Inflammatory macrophage treated with lipopolysaccharide for 1 hour (primary cell): ENCODE results near the gene RHOH.
A peak's percentile ranks its signal among the peaks of the same experiment; 100 is the strongest.

Experiments used
- DNase-seq, 2 donors: peaks; one replicate each; pipeline ENCODE4 v3.0.0-alpha.2; 2020 to 2022

RHOH gene

DNA sequence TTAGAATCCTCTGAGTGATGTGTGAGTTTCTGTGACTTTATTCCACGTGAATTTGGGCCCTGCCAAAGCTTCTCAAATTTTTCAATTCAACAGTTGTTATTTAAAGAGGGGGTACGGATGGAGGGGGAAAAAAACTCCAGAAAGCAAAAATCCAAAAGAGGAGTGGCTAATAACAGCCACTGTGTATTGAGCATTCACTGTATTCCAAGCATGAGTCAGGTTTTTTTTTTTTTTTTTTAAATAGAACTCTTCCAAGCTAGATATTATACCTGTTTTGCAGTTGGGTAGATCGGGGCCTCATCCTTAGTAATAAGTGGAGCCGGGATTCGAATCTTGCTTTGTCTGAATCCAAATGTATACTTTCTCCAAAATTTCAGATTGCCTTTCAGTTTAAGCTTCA lies 6.4 kb upstream of the RHOH start:
- DNase-seq, result no peak

GRCh38 chr4:40190880-40191815 lies 5.7 kb upstream of the RHOH start:
- DNase-seq, result no peak

DNA sequence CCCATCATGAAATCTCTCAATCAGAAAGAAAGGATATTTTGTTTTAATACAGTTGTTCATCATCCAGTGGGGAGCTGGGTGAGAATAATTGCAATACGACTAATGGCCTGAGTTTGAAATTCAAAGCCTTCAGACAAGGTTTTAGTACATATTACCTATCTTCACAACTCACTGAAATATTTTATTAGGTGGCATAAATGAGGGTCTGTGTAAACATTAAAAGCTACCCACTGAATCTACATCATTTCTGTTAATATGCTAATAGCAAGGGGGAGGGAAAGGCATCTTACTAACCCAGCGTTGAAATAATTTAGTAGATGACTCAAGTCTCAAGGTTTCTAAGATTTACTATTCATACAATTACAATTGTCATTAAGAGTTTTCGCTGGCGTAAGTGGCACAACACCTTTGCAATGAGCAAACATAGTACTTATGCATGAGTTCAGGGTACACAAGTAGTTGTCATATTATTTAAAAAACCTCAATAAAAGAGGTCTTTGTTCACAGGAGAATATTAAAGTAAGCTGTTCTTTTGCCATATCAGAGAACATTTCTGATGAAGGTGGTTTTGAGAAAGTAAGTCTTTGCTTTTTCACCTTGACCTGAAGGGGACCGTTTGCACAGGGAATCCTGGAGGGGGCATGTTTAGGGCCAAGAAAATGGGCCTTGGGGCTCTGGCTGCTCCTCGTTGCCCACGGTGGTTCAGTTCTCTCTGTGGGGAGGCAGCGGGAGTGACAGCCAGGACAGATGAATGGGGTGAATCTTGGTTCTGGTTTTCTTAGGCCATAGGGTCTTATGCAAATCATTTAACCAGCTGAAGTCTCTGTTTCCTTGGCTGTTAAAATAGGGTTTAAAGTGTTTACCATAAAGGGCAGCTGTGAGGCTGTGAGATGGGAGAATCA lies 4.5 kb upstream of the RHOH start:
- no peak for DNase-seq

DNA sequence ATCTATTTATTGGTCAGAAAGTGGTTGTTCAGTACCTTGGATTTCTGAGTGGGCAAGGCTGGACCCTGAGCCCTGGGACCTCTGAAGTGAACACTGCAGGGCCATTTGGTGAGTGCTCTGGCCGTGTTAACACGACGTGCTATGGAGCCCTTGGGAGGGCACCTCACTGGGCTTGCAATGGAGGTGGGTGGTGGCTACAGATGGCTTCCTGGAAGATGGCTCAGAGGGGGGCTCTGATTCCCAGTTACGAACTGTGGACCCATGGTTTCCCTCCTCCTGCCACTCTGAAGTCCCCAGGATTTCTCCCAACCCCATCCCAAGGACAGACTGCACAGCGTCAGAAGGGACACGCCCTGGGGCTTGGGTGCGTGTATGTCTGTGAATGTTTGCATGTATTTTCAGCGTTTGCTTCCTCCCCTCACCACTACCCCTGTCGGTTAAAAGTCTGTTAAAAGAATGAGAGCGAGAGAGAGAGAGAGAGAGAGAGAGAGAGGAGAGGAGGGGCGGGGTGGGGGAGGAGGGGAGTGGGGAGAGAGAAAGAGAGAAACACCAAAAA lies 3.7 kb upstream of the RHOH start:
- DNase-seq, result no peak

GRCh38 chr4:40193578-40193977 lies 3.3 kb upstream of the RHOH start:
- DNase-seq, result no peak

DNA sequence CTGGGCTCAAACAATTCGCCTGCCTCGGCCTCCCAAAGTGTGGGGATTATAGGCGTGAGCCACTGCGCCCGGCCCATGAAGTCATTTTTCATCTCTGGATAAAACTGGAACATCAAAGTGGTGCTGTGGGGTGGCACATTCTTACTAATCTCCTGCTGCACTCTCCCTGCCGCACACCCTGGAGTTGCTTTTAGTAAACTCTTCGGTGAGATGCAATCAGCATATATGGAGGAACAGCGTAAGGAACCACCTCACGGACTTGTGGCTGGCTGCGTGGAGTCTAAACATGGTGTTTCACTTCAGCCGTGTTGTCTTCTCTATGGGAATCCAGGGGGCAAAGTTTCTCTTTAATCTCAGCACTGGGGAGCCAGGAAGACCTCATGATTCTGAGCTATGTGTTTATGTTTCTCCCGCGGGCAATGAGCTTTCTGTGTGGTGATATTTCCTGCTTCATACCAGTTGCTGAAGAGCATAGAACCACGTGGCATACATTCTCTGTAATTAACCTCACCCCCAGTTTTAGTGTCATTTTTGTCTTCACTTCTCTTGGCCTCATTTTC lies 2.1 kb upstream of the RHOH start:
- no peak for DNase-seq

DNA sequence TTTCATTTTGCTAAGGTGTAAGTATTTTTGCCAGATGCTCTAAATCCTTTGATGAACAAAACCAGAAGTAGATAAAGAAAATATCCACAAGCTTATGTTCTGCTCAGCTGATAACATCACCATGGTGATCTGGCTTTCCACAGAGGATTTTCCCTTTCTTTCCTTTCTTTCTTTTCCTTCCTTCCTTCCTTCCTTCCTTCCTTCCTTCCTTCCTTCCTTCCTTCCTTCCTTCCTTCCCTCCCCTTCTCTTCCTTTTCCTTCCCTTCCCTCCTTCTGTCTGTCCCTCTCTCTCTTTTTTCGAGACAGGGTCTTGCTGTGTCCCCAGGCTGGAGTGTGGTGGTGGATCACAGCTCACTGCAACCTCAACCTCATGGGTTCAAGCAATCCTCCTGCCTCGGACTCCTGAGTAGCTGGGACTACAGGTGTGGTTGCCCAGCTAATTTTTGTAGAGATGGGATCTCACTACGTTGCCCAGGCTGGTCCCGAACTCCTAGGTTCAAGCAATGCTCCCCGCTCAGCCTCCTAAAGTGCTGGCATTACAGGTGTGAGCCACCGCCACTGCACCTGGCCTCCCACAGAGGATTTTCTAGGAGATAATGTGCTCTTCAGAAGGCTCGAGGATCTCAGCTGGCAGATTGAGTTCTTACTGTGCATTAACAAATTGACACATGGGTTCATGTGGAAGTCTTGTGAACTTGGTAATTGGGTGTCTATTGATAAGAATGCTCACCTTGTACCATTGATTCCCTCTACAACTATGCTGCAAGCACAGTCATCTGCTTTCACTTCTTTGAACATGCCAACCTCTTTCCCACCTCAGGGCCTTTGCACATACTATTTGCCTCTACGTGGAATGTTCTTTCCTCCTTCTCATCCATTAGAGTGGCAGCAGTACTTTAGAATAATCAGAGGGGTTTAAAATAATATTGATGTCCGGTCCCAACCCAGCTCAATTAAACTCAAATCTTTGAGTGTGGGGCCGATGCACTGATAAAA lies 1.4 kb upstream of the RHOH start:
- DNase-seq, result no peak

DNA sequence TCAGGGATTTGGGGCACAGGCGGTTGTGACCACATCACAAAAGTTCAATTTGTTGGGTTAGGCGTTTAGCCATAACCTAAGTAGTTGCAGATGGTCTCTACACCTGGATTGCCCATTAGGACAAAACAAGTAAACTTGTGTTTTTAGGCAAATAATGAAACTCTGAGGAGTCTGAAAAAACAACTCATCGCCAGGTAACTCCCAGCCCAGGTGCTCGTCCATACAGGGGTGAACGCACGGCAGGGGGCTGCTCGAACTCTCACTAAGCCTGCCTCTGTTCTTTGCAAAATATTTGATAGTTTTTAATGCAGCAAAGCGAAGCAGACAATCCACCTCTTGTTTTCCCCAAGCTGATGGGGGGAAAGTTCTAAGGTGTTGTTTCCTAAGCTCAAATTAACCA lies 559 bp upstream of the RHOH start:
- no peak for DNase-seq

DNA sequence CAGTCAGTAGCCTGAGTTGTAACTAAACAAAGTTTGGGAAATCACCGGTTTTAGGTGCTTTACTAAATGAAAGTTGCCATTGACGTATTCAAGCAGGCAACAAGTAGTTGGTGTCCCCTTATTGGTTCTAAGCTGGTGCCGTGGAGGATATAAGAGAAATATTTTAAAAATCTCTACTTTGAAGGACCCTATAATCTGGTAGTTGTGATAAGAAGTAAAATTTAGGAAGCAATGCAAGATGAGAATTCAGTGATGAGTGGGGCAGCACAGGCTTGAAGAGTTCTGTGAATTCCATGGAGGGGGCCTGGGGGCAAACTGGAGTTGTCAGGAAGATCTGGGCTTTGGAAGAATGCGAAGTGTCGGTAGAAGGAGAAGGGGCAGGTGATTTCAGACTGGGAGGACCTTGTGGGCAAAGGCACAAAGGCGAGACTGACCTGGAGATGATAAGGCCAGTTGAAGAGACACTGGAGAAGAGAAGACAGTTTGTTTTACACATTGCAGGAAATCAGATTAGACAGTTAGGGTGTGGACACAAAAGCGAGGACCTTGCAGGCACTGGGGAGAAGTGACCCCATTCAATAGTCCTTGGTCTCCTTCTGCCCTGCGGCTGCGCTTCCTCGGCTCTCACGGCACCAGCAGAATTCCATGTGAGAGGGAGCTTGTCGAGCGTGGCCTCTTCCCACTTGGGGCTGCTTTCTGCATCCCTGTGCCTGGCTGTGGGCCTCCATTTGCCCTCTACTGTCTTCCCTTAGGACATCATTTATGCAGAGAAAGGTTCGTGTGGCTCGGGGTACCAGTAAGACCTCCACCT lies 1.3 kb downstream of the RHOH start:
- DNase-seq, result no peak

DNA sequence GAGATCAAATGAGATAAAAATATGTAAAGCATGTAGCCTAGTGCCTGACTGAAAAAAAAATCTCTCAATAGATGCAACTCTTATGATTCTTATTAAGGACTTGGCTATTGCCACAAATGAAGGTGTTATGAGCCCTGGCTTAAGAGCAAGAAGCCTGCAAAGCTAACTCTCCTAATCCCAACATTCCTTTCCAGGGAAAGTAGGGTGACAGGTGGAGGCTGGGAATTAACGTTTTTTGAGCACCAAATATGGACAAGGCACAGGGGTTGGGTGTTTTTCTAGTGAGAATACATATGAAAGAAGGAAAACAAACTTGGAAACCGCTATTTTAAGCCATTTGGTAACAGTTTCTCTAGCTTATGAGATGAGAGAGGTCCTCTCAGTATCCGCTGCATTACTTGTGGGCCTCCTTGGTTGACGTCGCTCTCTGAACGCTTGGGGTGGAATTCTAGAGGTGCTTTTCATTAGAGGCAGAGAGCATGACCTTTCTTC lies 2.4 kb downstream of the RHOH start:
- DNase-seq, result no peak

DNA sequence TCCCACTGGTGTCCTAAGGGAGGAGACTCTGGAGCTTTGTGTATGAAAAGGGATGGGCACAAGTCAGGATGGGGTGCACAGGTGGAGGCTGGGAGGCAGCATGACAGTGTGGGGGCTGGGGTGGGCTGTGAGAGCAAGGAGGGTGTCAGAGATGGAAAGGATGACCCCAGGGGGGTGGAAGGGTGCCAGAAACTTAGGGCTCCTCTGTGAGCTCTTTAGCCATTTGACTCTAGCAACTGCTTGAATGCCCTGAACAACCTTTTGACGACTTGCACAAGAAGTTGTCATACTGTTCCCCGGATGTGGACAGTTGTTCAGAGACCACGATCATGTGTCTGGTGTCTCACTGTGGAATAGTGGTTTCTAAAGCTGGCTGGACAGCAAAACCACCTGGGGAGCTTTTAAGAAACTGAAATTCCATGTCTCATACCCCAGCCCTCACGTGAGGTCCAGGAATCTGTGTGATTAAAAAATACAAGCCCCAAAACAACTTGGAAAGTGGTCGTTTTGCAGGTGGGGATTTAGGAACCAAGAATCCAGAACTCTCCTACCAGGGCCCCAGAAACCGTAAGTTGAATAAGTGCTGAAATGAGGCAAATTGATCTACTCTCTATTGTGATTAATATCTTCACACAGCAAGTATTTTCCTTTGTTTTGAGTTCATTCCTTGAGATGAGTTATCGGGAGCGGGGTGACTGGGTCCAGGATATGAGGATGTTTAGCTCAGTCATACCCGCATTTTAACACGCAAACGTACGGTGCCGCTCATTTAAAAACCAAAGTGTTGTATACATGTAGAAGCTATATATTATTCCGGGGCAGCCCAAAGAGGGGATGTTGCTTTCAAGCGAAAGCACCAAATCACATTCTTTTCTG lies 3.4 kb downstream of the RHOH start:
- peak; percentile 49 to 63 for DNase-seq

DNA sequence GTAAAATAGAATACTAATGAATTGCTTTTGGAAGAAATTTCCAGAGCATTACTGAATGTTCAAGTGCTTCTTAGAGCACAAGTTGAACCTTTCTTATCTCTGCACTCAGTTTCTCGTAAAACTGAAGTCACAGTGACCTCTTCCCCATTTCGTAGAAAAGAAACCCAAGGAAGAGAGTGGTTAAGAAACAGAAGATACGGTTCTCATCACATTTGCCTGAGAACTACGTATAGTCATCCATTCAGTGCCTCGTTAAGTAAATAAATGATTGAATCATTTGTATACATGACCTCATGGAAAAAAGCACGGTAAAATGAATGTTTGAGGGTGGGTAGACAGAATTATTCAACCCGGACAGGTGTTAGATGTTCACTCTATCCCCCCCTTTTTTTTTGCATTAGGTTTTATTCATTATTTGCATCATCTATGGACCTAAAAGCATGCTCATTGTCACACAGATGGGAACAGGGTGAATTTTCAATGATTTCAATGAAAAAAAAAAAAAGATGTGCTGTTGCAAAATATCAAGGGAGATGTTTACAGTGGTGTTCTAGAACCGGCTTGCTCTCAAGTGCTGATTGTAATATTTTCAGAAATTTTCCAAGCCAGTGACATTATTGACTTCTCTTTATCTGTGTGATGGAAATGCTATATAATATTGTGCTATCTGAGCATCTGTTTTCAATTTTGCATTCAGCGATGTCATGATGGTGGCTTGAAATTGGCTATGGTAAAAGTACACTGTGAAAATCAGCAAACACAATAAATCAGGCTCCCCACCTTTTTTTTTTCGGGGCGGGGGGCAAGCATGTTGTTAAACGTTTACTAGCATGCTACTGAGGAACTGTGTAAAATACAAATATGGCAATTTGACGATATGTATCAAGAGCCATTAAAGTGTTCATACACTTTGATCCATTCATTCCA lies 4.3 kb downstream of the RHOH start:
- peak; percentile 51 to 67 for DNase-seq

DNA sequence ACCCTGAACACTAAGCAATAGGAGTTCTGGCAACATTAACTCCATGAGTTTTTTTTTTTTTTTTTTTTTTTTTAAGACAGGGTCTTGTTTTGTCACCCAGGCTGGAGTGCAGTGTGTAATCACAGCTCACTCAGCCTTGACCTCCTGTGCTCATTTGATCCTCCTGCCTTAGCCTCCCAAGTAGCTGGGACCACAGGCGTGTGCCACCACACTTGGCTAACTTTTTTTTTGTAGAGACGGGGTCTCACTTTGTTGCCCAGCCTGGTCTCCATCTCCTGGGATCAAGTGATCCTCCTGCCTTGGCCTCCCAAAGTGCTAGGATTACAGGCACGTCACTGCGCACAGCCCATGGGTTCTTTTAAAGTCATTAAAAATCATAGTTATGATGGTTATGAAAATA lies 5.1 kb downstream of the RHOH start:
- DNase-seq, result no peak

- no peak for DNase-seq
These were observed 5.6 kb downstream of the RHOH start for GRCh38 chr4:40202474-40202873.

DNA sequence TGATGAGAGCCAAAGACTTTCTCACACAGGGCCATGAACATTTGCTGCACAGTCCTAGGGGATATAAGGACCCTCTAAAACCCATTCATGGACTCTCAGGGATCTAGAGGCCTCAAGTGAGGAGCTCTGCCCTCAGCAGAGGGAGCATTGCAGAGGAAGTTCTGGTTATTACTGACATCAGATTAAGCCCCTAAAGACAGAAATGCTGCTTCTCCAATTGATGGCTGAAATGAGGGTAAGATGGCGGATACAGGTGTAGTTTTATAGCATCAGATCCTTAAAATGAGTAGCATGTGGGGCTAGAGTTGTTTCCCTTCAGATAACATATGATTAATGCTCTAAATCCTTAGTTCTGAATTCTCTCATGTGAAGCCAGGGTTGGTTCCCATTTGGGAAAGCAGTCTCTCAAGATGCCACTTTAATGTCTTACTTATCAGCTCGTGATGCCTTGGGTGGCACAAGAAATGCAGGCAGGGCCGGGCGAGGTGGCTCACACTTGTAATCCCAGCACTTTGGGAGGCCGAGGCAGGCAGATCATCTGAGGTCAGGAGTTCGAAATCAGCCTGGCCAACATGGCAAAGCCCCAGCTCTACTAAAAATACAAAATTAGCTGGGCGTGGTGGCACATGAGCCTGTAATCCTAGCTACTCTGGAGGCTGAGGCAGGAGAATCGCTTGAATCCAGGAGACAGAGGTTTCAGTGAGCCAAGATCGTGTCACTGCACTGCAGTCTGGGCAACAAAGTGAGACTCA lies 7.9 kb downstream of the RHOH start:
- DNase-seq, result no peak

GRCh38 chr4:40205259-40206198 lies 8.7 kb downstream of the RHOH start:
- peak; percentile 64 to 74 for DNase-seq

DNA sequence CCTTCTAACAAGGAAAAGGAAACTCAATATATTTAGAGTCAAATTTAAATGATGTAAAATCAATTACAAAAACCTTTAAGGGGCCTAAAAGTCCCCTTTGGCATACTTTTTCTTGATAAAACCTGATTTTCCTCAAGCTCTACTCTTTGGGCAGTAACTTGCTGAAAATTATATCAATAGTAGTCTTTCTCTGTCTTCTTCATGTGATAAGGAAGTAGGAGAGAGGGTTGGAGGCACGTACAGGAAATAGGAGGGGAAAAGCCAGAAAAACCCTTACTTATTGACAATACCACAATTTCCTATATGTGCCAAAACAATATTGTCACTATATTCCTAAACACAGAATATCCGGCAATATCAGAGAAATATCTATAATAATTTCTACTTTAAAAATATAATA lies 9.6 kb downstream of the RHOH start:
- DNase-seq, result peak; percentile 37 to 53
